Neural cell (in vitro differentiated cells): ENCODE data around the gene TLR9. TPM values are rescaled to one million over a fixed set of nuclear protein-coding genes. Genes with fewer than 3 reads are reported as not detected.

ENCODE experiments used
- H2AFZ ChIP-seq: fragments of 200-600, 300-800 bp; sonication (generic), shearing (Covaris generic); 2 replicates; pipeline ENCODE4 v1.6.0; 2014; ENCODE audit warnings: low read depth, mild to moderate bottlenecking, antibody characterized with exemption, low read length, moderate library complexity
- H3F3A ChIP-seq: fragments of 200-600 bp; shearing (Covaris generic); 2 replicates; pipeline ENCODE4 v1.6.1; 2016; ENCODE audit warnings: mild to moderate bottlenecking, moderate library complexity, mixed read lengths, antibody characterized with exemption, low read length; ENCODE audit not compliant: insufficient read depth, poor library complexity, severe bottlenecking
- H3K27ac ChIP-seq: fragments of 200-600, 300-800 bp; sonication (generic), shearing (Covaris generic); 2 replicates; pipeline ENCODE4 v1.5.1; 2014; ENCODE audit warnings: mild to moderate bottlenecking, low read length, moderate library complexity
- H3K27me3 ChIP-seq: fragments of 300-800, 200-600 bp; sonication (generic), shearing (Covaris generic); 2 replicates; pipeline ENCODE4 v1.6.0; 2014; ENCODE audit warnings: mild to moderate bottlenecking, low read depth, low read length, moderate library complexity; ENCODE audit not compliant: insufficient read depth
- H3K36me3 ChIP-seq: fragments of 300-800, 200-600 bp; sonication (generic), shearing (Covaris generic); 2 replicates; pipeline ENCODE4 v1.5.1; 2014; ENCODE audit warnings: mild to moderate bottlenecking, antibody characterized with exemption, low read length, moderate library complexity; ENCODE audit not compliant: insufficient read depth
- H3K4me2 ChIP-seq: fragments of 300-800, 200-600 bp; sonication (generic), shearing (Covaris generic); 2 replicates; pipeline ENCODE4 v1.6.0; 2014; ENCODE audit warnings: mild to moderate bottlenecking, low read length
- H3K4me3 ChIP-seq: fragments of 300-800, 200-600 bp; sonication (generic), shearing (Covaris generic); 2 replicates; pipeline ENCODE4 v1.5.1; 2014; ENCODE audit warnings: mild to moderate bottlenecking, low read length, moderate library complexity
- H3K79me2 ChIP-seq: fragments of 200-600 bp; shearing (Covaris generic); replicated peaks from 2 replicates; pipeline ENCODE4 v1.6.0; 2014; ENCODE audit warnings: mild to moderate bottlenecking, low read length, moderate library complexity; ENCODE audit not compliant: insufficient read depth
- H3K9ac ChIP-seq: fragments of 300-800, 200-600 bp; sonication (generic), shearing (Covaris generic); 2 replicates; pipeline ENCODE4 v1.6.1; 2016; ENCODE audit warnings: mild to moderate bottlenecking, low read length, mixed read lengths
- H3K9me2 ChIP-seq: fragments of 200-600 bp; shearing (Covaris generic); 2 replicates; pipeline ENCODE4 v1.6.1; 2016; ENCODE audit warnings: mild to moderate bottlenecking, low read length, mixed read lengths; ENCODE audit not compliant: insufficient read depth
- H3K9me3 ChIP-seq: fragments of 200-600, 300-800 bp; sonication (generic), shearing (Covaris generic); 2 replicates; pipeline ENCODE4 v1.6.1; 2016; ENCODE audit warnings: mild to moderate bottlenecking, mixed run types, low read length, moderate library complexity, mixed read lengths
- H4K20me1 ChIP-seq: fragments of 200-600 bp; shearing (Covaris generic); 2 replicates; pipeline ENCODE4 v1.6.1; 2016; ENCODE audit warnings: mild to moderate bottlenecking, mixed run types; ENCODE audit not compliant: insufficient read depth
- CTCF ChIP-seq: fragments of 450-650 bp; IDR thresholded peaks from 2 replicates; pipeline ENCODE4 v1.5.1; 2014; ENCODE audit warnings: antibody characterized with exemption, mild to moderate bottlenecking, moderate library complexity; ENCODE audit not compliant: poor library complexity, severe bottlenecking
- EP300 ChIP-seq: fragments of 450-650 bp; conservative IDR thresholded peaks from 2 replicates; pipeline ENCODE4 v1.6.1; 2014; ENCODE audit warnings: antibody characterized with exemption, mild to moderate bottlenecking, moderate library complexity; ENCODE audit not compliant: poor library complexity, severe bottlenecking
- EZH2 ChIP-seq: fragments of 200-600, 300-800 bp; shearing (Covaris generic), sonication (generic); IDR thresholded peaks from 2 replicates; pipeline ENCODE4 v1.6.1; 2014; ENCODE audit warnings: antibody characterized with exemption, low read length, borderline replicate concordance, mild to moderate bottlenecking; ENCODE audit not compliant: insufficient read depth, poor library complexity, severe bottlenecking
- MXI1 ChIP-seq: fragments of 450-650 bp; conservative IDR thresholded peaks from 2 replicates; pipeline ENCODE4 v1.6.1; 2014; ENCODE audit warnings: antibody characterized with exemption, mild to moderate bottlenecking; ENCODE audit not compliant: poor library complexity, severe bottlenecking
- POLR2AphosphoS5 ChIP-seq: IDR thresholded peaks from 2 replicates; pipeline ENCODE4 v1.6.1; 2012
- RAD21 ChIP-seq: fragments of 450-650 bp; conservative IDR thresholded peaks from 2 replicates; pipeline ENCODE4 v1.6.1; 2014; ENCODE audit warnings: antibody characterized with exemption, mild to moderate bottlenecking, moderate library complexity
- REST ChIP-seq: IDR thresholded peaks from 2 replicates; pipeline ENCODE4 v1.6.1; 2012; ENCODE audit warnings: borderline replicate concordance
- SMC3 ChIP-seq: fragments of 450-650 bp; conservative IDR thresholded peaks from 2 replicates; pipeline ENCODE4 v1.6.1; 2014; ENCODE audit warnings: antibody characterized with exemption, mild to moderate bottlenecking, moderate library complexity; ENCODE audit not compliant: poor library complexity
- TAF1 ChIP-seq: IDR thresholded peaks from 2 replicates; pipeline ENCODE4 v1.6.1; 2012; ENCODE audit warnings: low read depth
- polyA plus RNA-seq: library from polyadenylated mRNA; depleted of rRNA; stranded (reverse); fragments of >200 nt; gene quantifications from 2 replicates; pipeline ENCODE4 v1.2.3, GENCODE V29; 2014

The TLR9 gene
- polyA plus RNA-seq, 1 donor from 2014 or later, result not detected

- Histone ChIP-seq H2AFZ (no peak overlapping the region), H4K20me1 (no peaks in the 10 kb centered on the region), H3F3A (no peaks in the 10 kb centered on the region), H3K4me3 (no peak overlapping the region), H3K79me2 (peaks cover 15% of the 10 kb centered on the region), H3K9me2 (no peaks in the 10 kb centered on the region), H3K27ac (no peak overlapping the region), H3K27me3 (no peaks in the 10 kb centered on the region), H3K9ac (no peak overlapping the region), H3K9me3 (no peaks in the 10 kb centered on the region), H3K36me3 (no peaks in the 10 kb centered on the region), H3K4me2 (no peak overlapping the region)
- TF ChIP-seq CTCF, result no peak
- no peak for TF ChIP-seq TAF1
- no peak for TF ChIP-seq EZH2
- TF ChIP-seq EP300, result no peak
- TF ChIP-seq POLR2AphosphoS5, result no peak
- no peak for TF ChIP-seq MXI1
- TF ChIP-seq RAD21, result no peak
- no peak for TF ChIP-seq SMC3
- no peak for TF ChIP-seq REST
Observed at GRCh38 chr3:52200981-52201679, 24.3 kb downstream of the TLR9 start.

DNA sequence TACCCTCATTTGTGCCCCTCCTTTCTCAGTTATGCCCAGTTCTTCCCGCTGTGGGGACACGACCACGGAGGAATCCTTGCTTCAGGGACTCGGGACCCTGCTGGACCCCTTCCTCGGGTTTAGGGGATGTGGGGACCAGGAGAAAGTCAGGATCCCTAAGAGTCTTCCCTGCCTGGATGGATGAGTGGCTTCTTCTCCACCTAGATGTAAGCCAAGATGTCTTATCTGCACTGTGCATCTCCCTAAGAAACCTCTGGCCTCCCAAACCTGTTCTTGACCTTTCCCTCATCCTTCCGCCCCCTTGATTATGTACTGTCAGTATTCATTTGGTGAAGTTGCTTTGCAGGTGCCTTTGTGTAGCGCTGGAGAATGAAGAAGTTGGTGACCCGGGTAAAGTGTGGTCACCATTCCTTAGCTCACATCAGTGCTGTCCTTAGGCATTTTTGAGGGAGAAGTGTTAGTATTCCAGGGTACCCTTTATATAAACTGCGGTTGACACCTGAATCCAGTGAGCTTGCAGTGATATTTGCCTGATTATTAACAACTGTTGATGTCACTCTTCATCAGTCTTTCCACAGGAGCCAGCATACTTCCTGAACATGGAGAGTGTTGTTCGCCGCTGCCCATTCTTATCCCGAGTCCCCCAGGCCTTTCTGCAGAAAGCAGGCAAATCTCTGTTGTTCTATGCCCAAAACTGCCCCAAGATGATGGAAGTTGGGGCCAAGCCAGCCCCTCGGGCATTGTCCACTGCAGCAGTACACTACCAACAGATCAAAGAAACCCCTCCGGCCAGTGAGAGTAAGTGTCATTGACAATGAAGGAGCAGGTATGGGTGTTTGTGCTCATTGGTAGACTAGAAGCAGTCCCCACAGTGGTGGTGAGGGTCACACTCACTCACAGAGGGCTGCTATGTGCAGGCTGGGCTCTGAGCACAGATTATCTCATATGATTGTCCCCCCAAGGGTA is 26.5 kb downstream of the TLR9 start:
- H3K9me3 ChIP-seq, result no peaks in the 10 kb centered on the region
- peak overlapping the region; percentile 89 for H3K9ac ChIP-seq
- peak overlapping the region; percentile 89 for H3K4me3 ChIP-seq
- no peaks in the 10 kb centered on the region for H3K9me2 ChIP-seq
- H3K79me2 ChIP-seq, result peaks cover 15% of the 10 kb centered on the region
- H3F3A ChIP-seq, result no peaks in the 10 kb centered on the region
- TF ChIP-seq CTCF (no peak), EZH2 (no peak), SMC3 (no peak), REST (no peak), MXI1 (no peak), RAD21 (no peak), POLR2AphosphoS5 (no peak), TAF1 (no peak)
- H3K27me3 ChIP-seq, result no peaks in the 10 kb centered on the region
- peak overlapping the region; percentile 69 for H3K27ac ChIP-seq
- H3K4me2 ChIP-seq, result peak overlapping the region; percentile 71
- H2AFZ ChIP-seq, result peak overlapping the region; percentile 96
- H4K20me1 ChIP-seq, result no peaks in the 10 kb centered on the region
- H3K36me3 ChIP-seq, result no peaks in the 10 kb centered on the region
